GM12891 (cell line): Measurements from ENCODE around the gene BMPR1A.

Source experiments
- POLR2A ChIP-seq: IDR thresholded peaks from 2 replicates; pipeline ENCODE4 v1.6.1; 2011; ENCODE audit warnings: low read depth, low read length, control low read depth
- POLR2AphosphoS5 ChIP-seq: IDR thresholded peaks from 2 replicates; pipeline ENCODE4 v1.6.1; 2011; ENCODE audit warnings: low read depth, low read length, control low read depth
- POU2F2 ChIP-seq: IDR thresholded peaks from 2 replicates; pipeline ENCODE4 v1.6.1; 2011; ENCODE audit warnings: low read depth, mild to moderate bottlenecking, control low read depth, low read length, moderate library complexity
- TAF1 ChIP-seq: IDR thresholded peaks from 2 replicates; pipeline ENCODE4 v1.6.1; 2011; ENCODE audit warnings: low read depth, low read length, control low read depth

- no peak for TF ChIP-seq POLR2AphosphoS5
- TF ChIP-seq POLR2A = no peak
- TF ChIP-seq TAF1 = no peak
- TF ChIP-seq POU2F2 = no peak
Measured at GRCh38 chr10:86813101-86813500, 56.7 kb downstream of the BMPR1A start.
